ENCODE measurements around the gene PPEF2.

The PPEF2 gene

GRCh38 chr4:75904076-75904475 lies 1.8 kb upstream of the PPEF2 start:
- Histone ChIP-seq H3K4me3 (ENCODE audit: control insufficient read depth in 1 of 7, extremely low read depth in 1 of 7, insufficient read depth in 4 of 7, low read depth in 2 of 7, low read length in 6 of 7) (no peak overlapping the region), H3K36me3 (ENCODE audit: control insufficient read depth in 4 of 4, insufficient read depth in 4 of 4, low read length in 3 of 4) (no peaks in the 10 kb centered on the region), H3K27ac (ENCODE audit: insufficient read depth in 1 of 2, low read depth in 1 of 2, low read length in 2 of 2, poor library complexity in 1 of 2, severe bottlenecking in 2 of 2) (no peak overlapping the region), H3K4me1 (ENCODE audit: control extremely low read depth in 1 of 4, control insufficient read depth in 4 of 4, insufficient read depth in 4 of 4, low read length in 3 of 4) (peaks cover 2 to 13% (median 8%) of the 10 kb centered on the region in 4 experiments), H3K9me3 (ENCODE audit: control extremely low read depth in 1 of 5, control insufficient read depth in 4 of 5, insufficient read depth in 2 of 5, low read depth in 1 of 5, low read length in 4 of 5) (no peaks in the 10 kb centered on the region), H3K27me3 (replicated peaks in 2 of 5; ENCODE audit: control insufficient read depth in 4 of 5, insufficient read depth in 5 of 5, low read length in 4 of 5) (no peaks in the 10 kb centered on the region)
- DNase-seq, result no peak
- POLR2A ChIA-PET, result no interaction called here
- WGBS (ENCODE audit: insufficient coverage), result 92% methylated on average over 3 of the region's 5 CpGs
- CTCF ChIA-PET, result interaction anchor here (0.8 to 2.0 kb wide), 3 partner anchors 9 to 16 kb away, joined by 3 to 15 read pairs (median 3); no protein-coding TSS in a partner anchor

- no peaks in the 10 kb centered on the region for H3K9me3 ChIP-seq (ENCODE audit: control extremely low read depth in 1 of 5, control insufficient read depth in 4 of 5, insufficient read depth in 2 of 5, low read depth in 1 of 5, low read length in 4 of 5)
- peaks cover 2 to 10% (median 8%) of the 10 kb centered on the region in 4 experiments for H3K4me1 ChIP-seq (ENCODE audit: control extremely low read depth in 1 of 4, control insufficient read depth in 4 of 4, insufficient read depth in 4 of 4, low read length in 3 of 4)
- ChIA-PET POLR2A (no interaction called here), CTCF (interaction anchor here (0.8 to 1.9 kb wide), 2 partner anchors 17 to 48 kb away, joined by 4 read pairs; no protein-coding TSS in a partner anchor)
- H3K36me3 ChIP-seq (ENCODE audit: control insufficient read depth in 4 of 4, insufficient read depth in 4 of 4, low read length in 3 of 4), result no peaks in the 10 kb centered on the region
- no peak for DNase-seq
- no peak overlapping the region for H3K4me3 ChIP-seq (ENCODE audit: control insufficient read depth in 1 of 7, extremely low read depth in 1 of 7, insufficient read depth in 4 of 7, low read depth in 2 of 7, low read length in 6 of 7)
- H3K27ac ChIP-seq (ENCODE audit: insufficient read depth in 1 of 2, low read depth in 1 of 2, low read length in 2 of 2, poor library complexity in 1 of 2, severe bottlenecking in 2 of 2), result no peak overlapping the region
- H3K27me3 ChIP-seq (replicated peaks in 2 of 5; ENCODE audit: control insufficient read depth in 4 of 5, insufficient read depth in 5 of 5, low read length in 4 of 5), result no peaks in the 10 kb centered on the region
Measured at GRCh38 chr4:75898536-75898935, 3.7 kb downstream of the PPEF2 start.

- POLR2A ChIA-PET, result interaction anchor here (0.6 kb wide), 1 partner anchor 248 kb away, joined by 3 read pairs; no protein-coding TSS in a partner anchor
- peak; percentile 47 to 64 (median 52) for DNase-seq
- no peaks in the 10 kb centered on the region for H3K9me3 ChIP-seq (ENCODE audit: control extremely low read depth in 1 of 5, control insufficient read depth in 4 of 5, insufficient read depth in 2 of 5, low read depth in 1 of 5, low read length in 4 of 5)
- no peaks in the 10 kb centered on the region for H3K36me3 ChIP-seq (ENCODE audit: control insufficient read depth in 4 of 4, insufficient read depth in 4 of 4, low read length in 3 of 4)
- 38% methylated on average over 3 of the region's 4 CpGs for WGBS (ENCODE audit: insufficient coverage)
- no peaks in the 10 kb centered on the region for H3K27me3 ChIP-seq (replicated peaks in 2 of 5; ENCODE audit: control insufficient read depth in 4 of 5, insufficient read depth in 5 of 5, low read length in 4 of 5)
- no peak overlapping the region for H3K4me3 ChIP-seq (ENCODE audit: control insufficient read depth in 1 of 7, extremely low read depth in 1 of 7, insufficient read depth in 4 of 7, low read depth in 2 of 7, low read length in 6 of 7)
- no peak overlapping the region for H3K27ac ChIP-seq (ENCODE audit: insufficient read depth in 1 of 2, low read depth in 1 of 2, low read length in 2 of 2, poor library complexity in 1 of 2, severe bottlenecking in 2 of 2)
- H3K4me1 ChIP-seq (ENCODE audit: control extremely low read depth in 1 of 4, control insufficient read depth in 4 of 4, insufficient read depth in 4 of 4, low read length in 3 of 4), result no peaks in the 10 kb centered on the region
- CTCF ChIA-PET, result interaction anchor here (0.6 to 3.5 kb wide), 14 partner anchors 8 to 167 kb away, joined by 3 to 23 read pairs (median 4); partner anchors contain the start of gene NAAA
Measured at GRCh38 chr4:75895744-75896314, 6.4 kb downstream of the PPEF2 start.

GRCh38 chr4:75892508-75892907 lies 9.7 kb downstream of the PPEF2 start:
- CTCF ChIA-PET, result interaction anchor here (0.6 to 1.5 kb wide), 3 partner anchors 11 to 93 kb away, joined by 3 read pairs; no protein-coding TSS in a partner anchor
- H3K27me3 ChIP-seq (replicated peaks in 2 of 5; ENCODE audit: control insufficient read depth in 4 of 5, insufficient read depth in 5 of 5, low read length in 4 of 5), result no peaks in the 10 kb centered on the region
- no peaks in the 10 kb centered on the region for H3K9me3 ChIP-seq (ENCODE audit: control extremely low read depth in 1 of 5, control insufficient read depth in 4 of 5, insufficient read depth in 2 of 5, low read depth in 1 of 5, low read length in 4 of 5)
- H3K36me3 ChIP-seq (ENCODE audit: control insufficient read depth in 4 of 4, insufficient read depth in 4 of 4, low read length in 3 of 4), result no peaks in the 10 kb centered on the region
- POLR2A ChIA-PET, result no interaction called here
- H3K27ac ChIP-seq (ENCODE audit: insufficient read depth in 1 of 2, low read depth in 1 of 2, low read length in 2 of 2, poor library complexity in 1 of 2, severe bottlenecking in 2 of 2), result no peak overlapping the region
- H3K4me3 ChIP-seq (ENCODE audit: control insufficient read depth in 1 of 7, extremely low read depth in 1 of 7, insufficient read depth in 4 of 7, low read depth in 2 of 7, low read length in 6 of 7), result no peak overlapping the region
- H3K4me1 ChIP-seq (ENCODE audit: control extremely low read depth in 1 of 4, control insufficient read depth in 4 of 4, insufficient read depth in 4 of 4, low read length in 3 of 4), result no peaks in the 10 kb centered on the region
- WGBS (ENCODE audit: insufficient coverage), result 89% methylated on average over 2 of the region's 3 CpGs
- no peak for DNase-seq

GRCh38 chr4:75891611-75892010 lies 10.6 kb downstream of the PPEF2 start:
- WGBS (ENCODE audit: insufficient coverage), result 98% methylated on average over 12 of the region's 14 CpGs
- POLR2A ChIA-PET, result no interaction called here
- Histone ChIP-seq H3K27me3 (replicated peaks in 2 of 5; ENCODE audit: control insufficient read depth in 4 of 5, insufficient read depth in 5 of 5, low read length in 4 of 5) (no peaks in the 10 kb centered on the region), H3K9me3 (ENCODE audit: control extremely low read depth in 1 of 5, control insufficient read depth in 4 of 5, insufficient read depth in 2 of 5, low read depth in 1 of 5, low read length in 4 of 5) (no peaks in the 10 kb centered on the region), H3K27ac (ENCODE audit: insufficient read depth in 1 of 2, low read depth in 1 of 2, low read length in 2 of 2, poor library complexity in 1 of 2, severe bottlenecking in 2 of 2) (no peak overlapping the region), H3K4me1 (ENCODE audit: control extremely low read depth in 1 of 4, control insufficient read depth in 4 of 4, insufficient read depth in 4 of 4, low read length in 3 of 4) (no peaks in the 10 kb centered on the region), H3K36me3 (ENCODE audit: control insufficient read depth in 4 of 4, insufficient read depth in 4 of 4, low read length in 3 of 4) (no peaks in the 10 kb centered on the region), H3K4me3 (ENCODE audit: control insufficient read depth in 1 of 7, extremely low read depth in 1 of 7, insufficient read depth in 4 of 7, low read depth in 2 of 7, low read length in 6 of 7) (no peak overlapping the region)
- DNase-seq, result no peak
- CTCF ChIA-PET, result interaction anchor here (0.8 kb wide), 1 partner anchor 195 kb away, joined by 3 read pairs; no protein-coding TSS in a partner anchor

- DNase-seq, result no peak
- Histone ChIP-seq H3K36me3 (ENCODE audit: control insufficient read depth in 4 of 4, insufficient read depth in 4 of 4, low read length in 3 of 4) (no peaks in the 10 kb centered on the region), H3K4me3 (ENCODE audit: control insufficient read depth in 1 of 7, extremely low read depth in 1 of 7, insufficient read depth in 4 of 7, low read depth in 2 of 7, low read length in 6 of 7) (no peak overlapping the region), H3K4me1 (ENCODE audit: control extremely low read depth in 1 of 4, control insufficient read depth in 4 of 4, insufficient read depth in 4 of 4, low read length in 3 of 4) (peaks cover 0 to 2% (median 0%) of the 10 kb centered on the region in 4 experiments), H3K27ac (ENCODE audit: insufficient read depth in 1 of 2, low read depth in 1 of 2, low read length in 2 of 2, poor library complexity in 1 of 2, severe bottlenecking in 2 of 2) (no peak overlapping the region), H3K27me3 (replicated peaks in 2 of 5; ENCODE audit: control insufficient read depth in 4 of 5, insufficient read depth in 5 of 5, low read length in 4 of 5) (peaks cover 0 to 6% (median 0%) of the 10 kb centered on the region in 5 experiments), H3K9me3 (ENCODE audit: control extremely low read depth in 1 of 5, control insufficient read depth in 4 of 5, insufficient read depth in 2 of 5, low read depth in 1 of 5, low read length in 4 of 5) (no peaks in the 10 kb centered on the region)
- ChIA-PET POLR2A (no interaction called here), CTCF (no interaction called here)
- 95% methylated on average over 8 of the region's 9 CpGs for WGBS (ENCODE audit: insufficient coverage)
Measured at GRCh38 chr4:75889537-75890199, 12.6 kb downstream of the PPEF2 start.

- H3K4me3 ChIP-seq (ENCODE audit: control insufficient read depth in 1 of 7, extremely low read depth in 1 of 7, insufficient read depth in 4 of 7, low read depth in 2 of 7, low read length in 6 of 7), result no peak overlapping the region
- H3K36me3 ChIP-seq (ENCODE audit: control insufficient read depth in 4 of 4, insufficient read depth in 4 of 4, low read length in 3 of 4), result no peaks in the 10 kb centered on the region
- H3K4me1 ChIP-seq (ENCODE audit: control extremely low read depth in 1 of 4, control insufficient read depth in 4 of 4, insufficient read depth in 4 of 4, low read length in 3 of 4), result peaks cover 0 to 2% (median 0%) of the 10 kb centered on the region in 4 experiments
- no peak for DNase-seq
- no peaks in the 10 kb centered on the region for H3K9me3 ChIP-seq (ENCODE audit: control extremely low read depth in 1 of 5, control insufficient read depth in 4 of 5, insufficient read depth in 2 of 5, low read depth in 1 of 5, low read length in 4 of 5)
- 64% methylated on average over 21 of the region's 24 CpGs for WGBS (ENCODE audit: insufficient coverage)
- H3K27ac ChIP-seq (ENCODE audit: insufficient read depth in 1 of 2, low read depth in 1 of 2, low read length in 2 of 2, poor library complexity in 1 of 2, severe bottlenecking in 2 of 2), result no peak overlapping the region
- ChIA-PET POLR2A (no interaction called here), CTCF (no interaction called here)
- peaks cover 0 to 6% (median 2%) of the 10 kb centered on the region in 5 experiments for H3K27me3 ChIP-seq (replicated peaks in 2 of 5; ENCODE audit: control insufficient read depth in 4 of 5, insufficient read depth in 5 of 5, low read length in 4 of 5)
Measured at GRCh38 chr4:75886104-75886503, 16.1 kb downstream of the PPEF2 start.
